Stimulated activated naive CD4-positive, alpha-beta T cell treated with Interleukin-2 at 50 U/mL for 16 hours (primary cell): Measurements from ENCODE around the gene MTMR12.

Experiments used
- DNase-seq: peaks from one replicate; lab custom pipeline; 2025; lab: John Stamatoyannopoulos, UW

The MTMR12 gene

GRCh38 chr5:32274548-32275395 lies 38.0 kb downstream of the MTMR12 start:
- DNase-seq = no peak

- DNase-seq = no peak
Measured at GRCh38 chr5:32273821-32274220, 38.9 kb downstream of the MTMR12 start.

- DNase-seq = no peak
Measured at GRCh38 chr5:32272746-32273145, 40.0 kb downstream of the MTMR12 start.

GRCh38 chr5:32270946-32271345 lies 41.8 kb downstream of the MTMR12 start:
- no peak for DNase-seq

GRCh38 chr5:32270178-32270577 lies 42.6 kb downstream of the MTMR12 start:
- no peak for DNase-seq

- DNase-seq = no peak
Measured at GRCh38 chr5:32265902-32266301, 46.8 kb downstream of the MTMR12 start.

- no peak for DNase-seq
Measured at GRCh38 chr5:32264957-32265572, 47.7 kb downstream of the MTMR12 start.

- DNase-seq = no peak
Measured at GRCh38 chr5:32263684-32264083, 49.1 kb downstream of the MTMR12 start.

GRCh38 chr5:32261198-32261597 lies 51.5 kb downstream of the MTMR12 start:
- DNase-seq = no peak

- DNase-seq = no peak
Measured at GRCh38 chr5:32259033-32259432, 53.7 kb downstream of the MTMR12 start.

GRCh38 chr5:32258424-32258823 lies 54.3 kb downstream of the MTMR12 start:
- DNase-seq = no peak

- DNase-seq = no peak
Measured at GRCh38 chr5:32255540-32255900, 57.2 kb downstream of the MTMR12 start.

GRCh38 chr5:32254881-32255539 lies 57.7 kb downstream of the MTMR12 start:
- no peak for DNase-seq

- no peak for DNase-seq
Measured at GRCh38 chr5:32251871-32252458, 60.8 kb downstream of the MTMR12 start.

GRCh38 chr5:32249668-32250067 lies 63.1 kb downstream of the MTMR12 start:
- DNase-seq = no peak

- no peak for DNase-seq
Measured at GRCh38 chr5:32245742-32246141, 67.0 kb downstream of the MTMR12 start.

GRCh38 chr5:32244017-32244416 lies 68.7 kb downstream of the MTMR12 start:
- DNase-seq = no peak

GRCh38 chr5:32241034-32241783 lies 71.5 kb downstream of the MTMR12 start:
- DNase-seq = no peak

GRCh38 chr5:32239385-32239784 lies 73.4 kb downstream of the MTMR12 start:
- no peak for DNase-seq

GRCh38 chr5:32233696-32234447 lies 78.9 kb downstream of the MTMR12 start:
- no peak for DNase-seq

- no peak for DNase-seq
Measured at GRCh38 chr5:32233220-32233695, 79.5 kb downstream of the MTMR12 start.
